ENCODE measurements around the gene TMEM63A. TPM values are rescaled to one million over a fixed set of nuclear protein-coding genes. Genes with fewer than 3 reads are reported as not detected.
A peak's percentile ranks its signal among the peaks of the same experiment; 100 is the strongest.

The TMEM63A gene
- total RNA-seq, 1 donor from 2014 or later = 153 TPM

GRCh38 chr1:225886159-225887029 is 4.2 kb upstream of the TMEM63A start:
- DNase-seq (ENCODE audit: low spot score) = peak; percentile 48

- DNase-seq (ENCODE audit: low spot score) = no peak
Measured at GRCh38 chr1:225885336-225885735, 3.2 kb upstream of the TMEM63A start.

- DNase-seq (ENCODE audit: low spot score) = no peak
Measured at GRCh38 chr1:225883616-225884265, 1.6 kb upstream of the TMEM63A start.

GRCh38 chr1:225882694-225883615 is 775 bp upstream of the TMEM63A start:
- DNase-seq (ENCODE audit: low spot score) = peak; percentile 38

- DNase-seq (ENCODE audit: low spot score) = peak; percentile 44
Measured at GRCh38 chr1:225881081-225881958, 860 bp downstream of the TMEM63A start.

- DNase-seq (ENCODE audit: low spot score) = no peak
Measured at GRCh38 chr1:225880636-225881035, 1.5 kb downstream of the TMEM63A start.

GRCh38 chr1:225880222-225880588 is 2.0 kb downstream of the TMEM63A start:
- no peak for DNase-seq (ENCODE audit: low spot score)

- DNase-seq (ENCODE audit: low spot score) = no peak
Measured at GRCh38 chr1:225879521-225880221, 2.5 kb downstream of the TMEM63A start.

GRCh38 chr1:225878282-225878681 is 3.9 kb downstream of the TMEM63A start:
- DNase-seq (ENCODE audit: low spot score) = no peak

GRCh38 chr1:225877580-225877979 is 4.6 kb downstream of the TMEM63A start:
- DNase-seq (ENCODE audit: low spot score) = peak; percentile 72

- DNase-seq (ENCODE audit: low spot score) = no peak
Measured at GRCh38 chr1:225876900-225877510, 5.2 kb downstream of the TMEM63A start.

- peak; percentile 68 for DNase-seq (ENCODE audit: low spot score)
Measured at GRCh38 chr1:225875044-225875815, 7.0 kb downstream of the TMEM63A start.

- DNase-seq (ENCODE audit: low spot score) = no peak
Measured at GRCh38 chr1:225874431-225874830, 7.7 kb downstream of the TMEM63A start.

GRCh38 chr1:225873281-225873850 is 8.8 kb downstream of the TMEM63A start:
- no peak for DNase-seq (ENCODE audit: low spot score)

- no peak for DNase-seq (ENCODE audit: low spot score)
Measured at GRCh38 chr1:225872075-225872430, 10.1 kb downstream of the TMEM63A start.

- DNase-seq (ENCODE audit: low spot score) = no peak
Measured at GRCh38 chr1:225871359-225872074, 10.7 kb downstream of the TMEM63A start.

GRCh38 chr1:225870911-225871310 is 11.3 kb downstream of the TMEM63A start:
- DNase-seq (ENCODE audit: low spot score) = no peak

GRCh38 chr1:225868631-225869330 is 13.4 kb downstream of the TMEM63A start:
- no peak for DNase-seq (ENCODE audit: low spot score)

Measured in mucosa of gallbladder (tissue), 1 donor.